GM18519 (cell line): ENCODE data around the gene GGA1.
"Not testable (repeated sequence)": the region's sequence is repeated elsewhere in the genome, so short reads cannot be mapped to it uniquely, and the experiment has no call there.

Experiments
- ATAC-seq: cut with Tn5 transposase; IDR thresholded peaks from one replicate; pipeline ENCODE4 v1.9.1; 2021; ENCODE audit warnings: mild to moderate bottlenecking, moderate library complexity; ENCODE audit not compliant: unreplicated experiment, low FRiP score

Gene GGA1

GRCh38 chr22:37607010-37607934 lies 1.4 kb upstream of the GGA1 start:
- no peak for ATAC-seq

GRCh38 chr22:37607935-37608476 lies 628 bp upstream of the GGA1 start:
- peak; percentile 1 for ATAC-seq

- no peak for ATAC-seq
Observed at GRCh38 chr22:37609240-37610152, 862 bp downstream of the GGA1 start.

- not testable (repeated sequence) for ATAC-seq
Observed at GRCh38 chr22:37610153-37610475, 1.5 kb downstream of the GGA1 start.

- ATAC-seq: no peak
Observed at GRCh38 chr22:37610480-37611129, 2.0 kb downstream of the GGA1 start.

- ATAC-seq: no peak
Observed at GRCh38 chr22:37611207-37611606, 2.6 kb downstream of the GGA1 start.

GRCh38 chr22:37616201-37617083 lies 7.8 kb downstream of the GGA1 start:
- ATAC-seq: no peak

- ATAC-seq: no peak
Observed at GRCh38 chr22:37617431-37617830, 8.8 kb downstream of the GGA1 start.

- no peak for ATAC-seq
Observed at GRCh38 chr22:37618072-37618656, 9.5 kb downstream of the GGA1 start.

- ATAC-seq: no peak
Observed at GRCh38 chr22:37618674-37619073, 10.0 kb downstream of the GGA1 start.

GRCh38 chr22:37619991-37620390 lies 11.4 kb downstream of the GGA1 start:
- no peak for ATAC-seq

GRCh38 chr22:37621352-37621860 lies 12.8 kb downstream of the GGA1 start:
- no peak for ATAC-seq

- ATAC-seq: no peak
Observed at GRCh38 chr22:37623075-37624016, 14.7 kb downstream of the GGA1 start.

- ATAC-seq: no peak
Observed at GRCh38 chr22:37624017-37624365, 15.4 kb downstream of the GGA1 start.

GRCh38 chr22:37624876-37625275 lies 16.2 kb downstream of the GGA1 start:
- no peak for ATAC-seq

GRCh38 chr22:37625737-37626136 lies 17.1 kb downstream of the GGA1 start:
- ATAC-seq: no peak

- ATAC-seq: no peak
Observed at GRCh38 chr22:37626144-37626543, 17.5 kb downstream of the GGA1 start.

- no peak for ATAC-seq
Observed at GRCh38 chr22:37626556-37627075, 18.0 kb downstream of the GGA1 start.
